T-helper 9 cell (primary cell): Measurements from ENCODE around the gene MYOG.

ENCODE experiments used
- DNase-seq: peaks from one replicate; pipeline ENCODE4 v3.0.0-alpha.2; 2020

Gene MYOG

DNA sequence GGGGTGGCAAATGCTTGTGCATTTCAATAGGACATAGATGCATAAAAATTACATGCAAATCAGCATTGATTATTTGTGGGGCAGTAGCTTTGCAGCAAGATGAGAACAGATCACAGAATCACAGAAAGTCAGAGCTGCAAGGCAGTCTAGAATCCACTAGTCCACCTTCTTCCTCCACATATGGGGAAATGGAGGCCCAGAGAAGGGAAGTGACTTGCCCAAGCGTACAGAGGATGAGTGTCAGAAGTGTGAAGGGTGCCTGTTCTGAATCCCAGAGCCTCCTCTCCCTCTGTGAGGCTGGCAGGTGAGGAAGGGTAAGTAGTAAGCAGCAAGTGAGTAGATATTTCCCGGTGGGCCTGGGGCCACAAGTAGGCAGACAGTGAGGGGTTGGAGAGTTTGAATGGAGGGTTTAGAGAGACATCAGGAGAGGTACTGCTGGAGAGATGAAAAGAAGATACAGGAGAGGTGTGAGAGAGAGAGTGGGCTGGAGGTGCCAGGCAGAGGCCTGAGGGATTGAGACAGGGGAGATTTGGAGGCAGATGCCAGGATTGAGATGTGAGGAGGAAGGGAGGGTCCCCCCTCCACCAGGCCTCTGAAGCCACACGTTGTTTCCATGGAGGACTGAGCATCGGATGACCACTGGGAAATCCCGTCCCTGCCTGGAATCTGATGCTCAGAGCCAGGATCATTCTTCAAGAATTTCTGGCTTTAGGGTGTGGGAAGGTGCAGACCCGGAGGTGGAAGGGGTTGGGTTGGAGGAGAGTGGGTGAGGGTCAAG is 4.8 kb upstream of the MYOG start:
- no peak for DNase-seq

DNA sequence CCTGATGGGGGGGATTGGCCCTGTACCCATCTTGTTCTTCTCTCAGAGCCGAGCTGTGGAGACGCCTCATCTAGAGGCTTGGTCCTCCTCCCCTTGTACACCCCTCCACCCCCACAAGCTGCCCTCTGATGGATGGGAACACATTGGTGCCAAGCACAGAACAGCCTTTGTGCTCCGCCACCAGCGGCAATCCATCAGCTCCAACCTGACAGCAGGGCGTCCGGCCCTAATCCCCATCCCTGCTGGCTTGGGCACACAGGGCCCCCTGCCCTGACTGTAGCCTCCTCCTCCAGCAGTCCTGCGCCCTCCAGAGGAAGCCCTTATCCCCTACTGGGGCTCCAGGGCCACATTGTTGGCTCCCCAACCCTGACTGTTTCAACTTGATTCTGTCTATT is 3.8 kb upstream of the MYOG start:
- no peak for DNase-seq

DNA sequence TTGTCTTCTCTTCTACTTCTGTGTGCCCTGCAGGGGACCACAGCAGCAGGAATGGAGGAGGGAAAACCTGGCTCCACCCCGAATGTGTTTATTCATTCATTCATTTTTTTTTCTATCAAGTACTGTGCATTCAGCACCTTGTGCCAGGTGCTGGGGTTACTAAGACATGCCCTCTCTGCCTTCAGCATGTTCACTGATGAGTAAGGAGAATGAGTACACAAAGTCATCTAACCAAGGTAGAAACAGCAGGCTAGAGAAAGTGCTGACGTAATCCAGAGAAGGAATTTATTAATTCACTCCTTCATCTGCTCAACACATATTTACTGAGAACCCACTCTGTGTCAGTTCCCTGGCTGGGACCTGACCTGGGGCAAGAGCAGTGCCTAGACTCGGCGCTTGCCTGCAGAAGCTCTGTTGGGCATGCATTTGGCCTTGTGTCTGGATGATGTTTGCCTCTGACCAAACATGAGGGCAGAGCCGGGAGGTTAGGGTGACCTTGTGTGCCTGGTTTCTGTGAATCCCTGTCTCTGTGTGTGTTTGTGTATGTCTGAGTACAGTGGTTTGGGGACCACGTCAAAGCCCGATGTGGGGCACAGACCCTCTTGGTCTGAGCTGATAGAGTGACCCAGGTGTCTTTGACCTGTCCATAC is 3.3 kb upstream of the MYOG start:
- DNase-seq: no peak

DNA sequence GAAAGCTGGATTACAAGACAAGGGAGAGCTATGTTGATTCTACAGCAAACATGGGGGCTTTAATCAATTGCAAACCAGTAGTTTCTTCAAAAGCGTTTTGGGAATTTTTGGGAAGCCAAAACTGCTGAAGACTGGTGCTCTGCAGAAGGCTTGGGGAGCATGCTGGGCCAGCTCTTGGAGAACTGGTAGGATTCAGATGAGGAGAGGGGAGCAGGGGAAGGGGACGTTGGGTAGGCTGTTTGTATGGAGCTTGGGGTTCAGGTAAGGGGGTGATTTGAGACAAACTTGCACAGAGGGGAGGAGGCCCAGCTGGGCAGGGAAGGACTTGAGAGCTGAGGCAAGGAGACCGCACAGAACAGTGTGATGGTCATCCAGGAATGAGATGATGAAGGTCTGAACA is 2.6 kb upstream of the MYOG start:
- DNase-seq: no peak

DNA sequence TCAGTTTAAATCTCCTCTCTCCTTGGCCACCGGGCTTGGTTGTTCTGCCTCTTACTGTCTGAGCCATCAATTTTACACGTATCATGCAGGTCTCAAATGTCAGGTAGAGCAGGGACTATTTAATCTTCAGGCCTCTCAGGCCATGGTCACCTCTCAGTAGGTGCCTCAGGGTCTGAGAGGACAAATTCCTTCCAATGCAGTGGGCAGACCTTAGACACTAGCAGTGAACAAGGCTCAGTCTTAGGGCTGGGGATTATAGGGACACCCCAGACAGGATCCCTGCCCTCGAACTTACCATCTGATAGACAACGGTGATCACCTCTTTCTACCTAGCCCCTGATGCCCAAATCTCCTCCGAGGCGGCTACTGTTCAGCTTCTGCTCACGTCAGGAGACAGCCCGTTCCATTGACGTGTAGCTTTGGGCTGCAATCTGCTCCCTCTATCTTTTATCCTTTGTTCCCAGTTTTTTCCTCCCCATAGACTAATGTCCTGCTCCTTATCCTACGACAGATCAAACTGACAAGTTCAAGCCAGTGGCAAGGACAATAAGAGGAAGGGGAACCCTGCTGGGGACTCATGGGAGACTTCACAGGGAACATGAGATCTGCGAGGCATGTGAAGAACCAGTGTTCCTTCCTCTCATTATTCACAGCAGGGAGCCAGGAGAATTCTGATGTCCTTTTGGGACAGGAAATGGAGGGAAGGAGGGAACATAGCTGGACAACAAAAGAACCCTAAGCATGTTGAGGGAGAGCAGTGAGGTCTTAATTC is 1.4 kb upstream of the MYOG start:
- DNase-seq: no peak

DNA sequence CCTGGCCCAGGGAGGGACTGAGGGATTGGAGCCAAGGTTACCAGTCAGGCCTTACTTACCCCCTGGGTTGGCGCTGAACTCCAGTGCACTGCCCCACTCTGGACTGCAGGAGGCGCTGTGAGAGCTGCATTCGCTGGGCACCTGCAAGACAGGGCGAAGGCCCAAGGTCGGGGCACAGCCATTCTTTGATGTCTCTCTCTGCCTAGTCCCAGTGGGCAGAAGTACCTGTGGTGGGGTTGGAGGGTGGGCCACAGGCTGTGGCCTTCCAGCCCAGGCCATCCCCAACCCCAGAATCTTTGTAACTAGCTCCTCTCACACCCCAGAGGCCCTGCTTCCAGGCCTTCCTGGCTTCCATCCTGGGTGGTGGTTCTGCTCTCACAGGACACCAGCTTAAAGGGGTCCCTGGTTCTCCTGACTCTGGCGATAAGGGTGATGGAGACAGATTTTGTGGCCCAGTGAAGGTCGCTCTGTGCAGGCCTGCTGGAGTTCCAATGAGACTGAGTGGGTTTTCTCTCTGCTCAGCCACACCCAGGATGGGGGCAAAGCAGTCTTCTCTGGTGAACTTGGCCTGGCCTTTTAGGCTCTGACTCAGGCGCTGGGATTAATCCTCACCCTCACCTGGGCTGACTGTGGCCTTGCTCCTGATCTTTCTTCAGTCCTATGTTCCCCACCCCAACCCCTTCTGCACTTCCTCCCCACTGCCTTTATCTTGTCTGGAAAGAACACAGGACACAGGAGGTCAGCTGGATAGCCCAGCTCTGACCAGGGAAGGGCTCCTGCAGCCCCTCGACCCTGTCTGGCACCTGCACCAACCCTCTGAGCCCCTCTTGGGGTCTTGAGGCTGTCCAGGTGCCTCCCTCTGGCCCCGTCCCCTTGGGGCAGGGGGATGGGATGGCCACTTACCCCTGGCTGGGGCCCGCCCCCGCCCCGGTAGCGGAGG is 954 bp downstream of the MYOG start:
- DNase-seq: no peak

DNA sequence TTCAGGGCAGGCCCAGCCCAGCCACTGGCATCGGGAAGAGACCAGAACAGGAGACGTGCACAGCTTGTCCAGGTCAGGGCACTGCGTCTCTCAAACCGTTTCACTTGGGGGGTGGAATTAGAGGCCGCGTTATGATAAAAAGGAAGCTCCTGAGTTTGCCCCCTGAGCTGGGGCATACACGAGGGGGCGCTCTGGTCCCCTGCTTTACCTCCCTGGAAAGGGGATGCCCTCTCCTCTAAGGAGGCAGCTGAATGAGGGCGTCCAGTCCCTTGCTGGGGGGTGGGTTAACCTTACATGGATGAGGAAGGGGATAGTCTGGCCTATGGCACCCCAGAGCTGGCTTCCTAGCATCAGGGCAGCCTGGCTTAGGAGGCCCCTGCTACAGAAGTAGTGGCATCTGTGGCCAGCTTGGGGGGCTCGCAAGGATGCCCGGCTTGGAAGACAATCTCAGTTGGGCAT is 2.3 kb downstream of the MYOG start:
- no peak for DNase-seq

DNA sequence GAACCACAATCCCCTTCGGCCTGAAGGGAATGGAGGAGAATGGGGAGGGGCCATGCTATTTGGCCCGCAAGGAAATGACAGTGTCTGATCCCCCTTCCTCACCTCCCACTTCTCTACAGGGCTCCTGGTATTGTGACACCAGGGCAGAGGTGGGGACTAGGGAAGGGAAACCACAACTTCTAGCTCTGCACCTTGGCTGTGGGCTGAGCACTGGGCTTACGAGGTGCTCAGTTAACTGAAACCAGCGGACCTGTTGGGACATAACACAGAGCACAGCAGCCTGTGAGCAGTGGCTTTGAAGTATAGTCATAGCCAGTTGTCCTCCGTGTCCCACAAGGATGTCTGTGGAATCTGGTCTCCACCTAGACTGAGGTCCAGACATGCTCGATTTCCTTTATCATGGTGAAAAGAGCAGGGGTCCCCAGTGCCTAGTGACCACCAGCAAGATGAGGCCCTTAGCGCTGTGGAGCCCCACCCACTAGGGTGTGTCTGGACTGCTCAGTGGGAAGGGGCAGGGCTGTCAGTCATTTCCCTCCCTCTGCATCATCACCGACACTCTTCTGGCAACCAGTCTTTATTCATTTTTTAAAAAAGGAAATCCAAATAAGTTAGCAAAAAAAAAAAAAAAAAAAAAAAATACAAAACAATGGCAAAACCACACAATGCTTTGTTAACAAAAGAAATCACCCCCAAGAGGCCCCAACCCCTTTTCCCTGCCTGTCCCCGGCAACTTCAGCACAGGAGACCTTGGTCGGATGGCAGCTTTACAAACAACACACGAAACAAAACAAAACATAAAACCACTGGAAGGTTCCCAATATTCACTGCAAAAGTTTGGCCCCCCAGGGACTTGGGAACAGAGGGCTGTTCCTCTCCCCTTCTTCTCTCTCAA is 3.0 kb downstream of the MYOG start:
- no peak for DNase-seq

DNA sequence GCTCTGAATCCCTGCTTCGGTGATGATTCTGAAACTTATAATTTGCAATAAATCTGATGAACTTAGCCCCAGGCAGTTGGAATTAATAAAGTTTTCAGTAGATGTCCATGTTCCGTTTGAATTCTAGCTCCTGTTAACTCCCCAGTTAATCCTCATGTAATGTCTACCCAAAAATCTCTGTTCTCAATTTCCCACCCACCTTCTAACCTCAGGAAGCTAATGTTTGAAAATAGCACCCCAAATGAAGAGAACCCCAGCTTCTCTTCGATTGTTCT is 3.6 kb downstream of the MYOG start:
- DNase-seq: no peak

DNA sequence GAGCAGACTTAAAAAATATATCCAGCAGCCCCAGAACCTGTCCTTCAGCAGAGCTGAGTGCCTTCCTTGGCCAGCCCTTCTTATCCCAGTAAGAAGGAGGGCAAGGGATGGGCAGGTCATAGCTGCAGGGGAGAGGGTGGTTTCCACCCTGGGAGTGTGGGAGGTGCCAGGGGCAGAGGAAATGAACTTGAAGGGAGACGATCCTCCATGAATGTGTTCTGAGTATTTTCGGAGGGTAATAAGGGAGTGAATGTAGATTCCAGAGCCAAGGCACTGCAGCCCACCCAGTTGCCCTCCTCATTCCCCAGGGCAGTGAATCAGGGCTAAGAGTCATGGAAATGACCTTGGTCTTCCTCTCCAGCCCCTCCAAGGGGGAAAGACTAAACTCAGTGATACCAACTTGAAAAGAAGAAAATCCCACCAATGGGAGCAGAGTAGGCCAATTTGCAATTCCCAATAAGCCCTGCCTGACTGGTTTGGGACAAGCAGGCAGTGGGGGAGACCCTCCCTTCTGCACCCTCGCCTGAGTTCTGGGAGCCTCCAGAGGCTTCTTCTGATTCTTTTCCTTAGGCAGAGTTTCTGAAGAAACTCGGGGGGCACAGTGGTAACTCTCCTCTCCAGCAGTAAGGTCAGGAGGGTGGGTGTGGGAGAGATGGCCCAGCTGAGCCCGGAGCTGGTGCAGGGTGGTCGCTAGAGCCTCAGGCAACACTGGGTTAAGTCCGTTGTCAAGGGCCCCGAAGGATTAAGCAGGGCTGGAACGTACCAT is 4.2 kb downstream of the MYOG start:
- no peak for DNase-seq

DNA sequence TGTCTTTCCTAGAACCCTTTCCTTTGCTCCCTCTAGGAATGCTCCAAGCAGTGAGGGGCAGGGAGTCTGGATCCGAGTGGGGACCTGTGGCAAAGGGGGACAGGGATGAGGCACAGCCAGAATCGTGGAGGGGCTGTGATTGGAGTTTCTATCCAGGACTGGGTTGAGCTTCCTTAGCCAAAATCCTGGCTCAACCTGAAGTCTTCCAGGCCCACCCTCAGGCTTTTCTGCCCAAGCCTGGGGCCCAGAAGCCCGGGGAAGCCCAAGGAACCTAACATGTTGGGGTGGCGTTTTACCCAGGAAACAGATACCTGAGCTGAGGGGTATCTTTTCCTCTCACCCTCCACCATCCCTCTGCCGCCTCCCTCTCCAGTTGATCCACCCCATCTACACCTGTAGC is 5.4 kb downstream of the MYOG start:
- DNase-seq: no peak

DNA sequence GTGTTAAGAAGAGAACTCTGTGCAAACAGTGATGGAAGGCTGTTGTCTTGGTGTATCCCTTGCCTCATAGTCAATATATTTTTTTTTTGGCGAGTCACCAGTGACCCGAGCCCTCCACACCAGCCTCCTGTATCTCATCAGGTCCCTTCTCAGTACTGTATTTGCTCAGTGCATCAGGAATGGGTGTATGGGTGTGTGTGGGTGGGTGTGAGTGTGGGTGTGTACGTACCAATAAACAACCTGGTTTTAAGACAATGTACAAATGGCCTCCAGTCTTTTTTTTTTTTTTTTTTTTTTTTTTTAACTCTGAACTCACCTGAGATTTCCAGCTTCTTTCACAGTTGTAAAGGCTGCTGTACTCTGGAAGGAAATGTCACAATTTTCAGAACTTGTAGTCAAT is 7.3 kb downstream of the MYOG start:
- no peak for DNase-seq

DNA sequence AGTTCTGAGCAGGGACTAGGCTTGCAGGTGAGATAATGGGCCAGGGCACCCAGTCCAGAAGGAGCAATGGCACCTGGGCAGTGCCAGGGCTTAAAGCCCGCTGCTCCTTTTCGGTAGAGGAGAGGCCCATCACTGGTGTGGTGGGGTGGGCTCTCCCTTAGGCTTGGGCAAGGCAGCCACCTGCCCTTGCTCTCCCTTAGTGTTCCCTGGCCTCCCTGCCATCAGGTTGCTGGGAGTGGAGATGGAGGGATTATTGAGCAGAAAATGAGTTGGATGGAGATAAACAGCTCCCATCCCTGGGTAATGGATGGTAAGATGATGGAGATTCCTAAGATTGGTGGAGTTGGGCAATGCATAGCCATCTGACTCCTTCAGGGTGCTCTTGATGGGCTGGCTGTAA is 7.9 kb downstream of the MYOG start:
- DNase-seq: no peak

DNA sequence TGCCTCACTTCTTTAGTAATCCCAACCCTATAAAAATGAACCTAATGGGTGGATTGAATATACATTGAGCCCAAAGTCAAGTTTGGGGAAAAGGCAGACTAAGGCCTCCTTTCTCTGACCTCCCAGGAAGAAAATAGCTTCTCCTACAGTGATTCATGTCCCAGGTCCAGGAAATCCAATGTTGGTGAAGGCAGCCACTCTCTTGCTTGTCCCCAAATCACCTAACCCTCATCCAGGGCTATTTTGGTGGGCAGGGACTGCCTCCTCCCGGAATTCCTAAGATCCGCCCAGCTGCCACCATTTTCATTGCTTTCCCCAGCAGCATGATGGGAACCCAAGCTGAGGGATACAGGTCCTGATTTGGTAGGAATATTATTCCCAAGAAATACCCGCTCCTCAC is 8.4 kb downstream of the MYOG start:
- no peak for DNase-seq

DNA sequence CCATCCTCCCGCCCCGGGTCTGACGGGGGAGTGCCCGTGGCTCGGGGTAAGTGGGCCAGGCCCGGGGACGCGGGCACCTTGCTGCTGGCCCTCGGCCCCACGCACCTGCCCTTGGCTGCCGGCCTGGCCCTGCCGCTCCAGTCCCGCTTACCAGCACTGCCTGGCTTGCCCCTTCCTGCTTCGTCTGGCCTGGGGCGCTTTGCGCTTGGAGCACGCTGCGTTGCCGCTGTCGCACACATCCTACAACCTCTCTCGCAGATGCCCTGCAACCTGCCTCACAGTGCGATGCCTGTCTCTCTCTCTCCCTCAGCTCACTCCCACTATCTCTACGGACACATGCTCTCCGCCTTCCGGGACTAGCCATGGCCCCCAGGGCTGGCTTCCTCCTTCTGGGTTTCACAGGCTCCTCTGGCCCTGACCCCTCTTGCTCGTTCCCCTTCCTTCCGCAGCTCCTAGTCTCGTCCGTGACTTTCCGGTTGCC is 9.7 kb downstream of the MYOG start:
- no peak for DNase-seq

DNA sequence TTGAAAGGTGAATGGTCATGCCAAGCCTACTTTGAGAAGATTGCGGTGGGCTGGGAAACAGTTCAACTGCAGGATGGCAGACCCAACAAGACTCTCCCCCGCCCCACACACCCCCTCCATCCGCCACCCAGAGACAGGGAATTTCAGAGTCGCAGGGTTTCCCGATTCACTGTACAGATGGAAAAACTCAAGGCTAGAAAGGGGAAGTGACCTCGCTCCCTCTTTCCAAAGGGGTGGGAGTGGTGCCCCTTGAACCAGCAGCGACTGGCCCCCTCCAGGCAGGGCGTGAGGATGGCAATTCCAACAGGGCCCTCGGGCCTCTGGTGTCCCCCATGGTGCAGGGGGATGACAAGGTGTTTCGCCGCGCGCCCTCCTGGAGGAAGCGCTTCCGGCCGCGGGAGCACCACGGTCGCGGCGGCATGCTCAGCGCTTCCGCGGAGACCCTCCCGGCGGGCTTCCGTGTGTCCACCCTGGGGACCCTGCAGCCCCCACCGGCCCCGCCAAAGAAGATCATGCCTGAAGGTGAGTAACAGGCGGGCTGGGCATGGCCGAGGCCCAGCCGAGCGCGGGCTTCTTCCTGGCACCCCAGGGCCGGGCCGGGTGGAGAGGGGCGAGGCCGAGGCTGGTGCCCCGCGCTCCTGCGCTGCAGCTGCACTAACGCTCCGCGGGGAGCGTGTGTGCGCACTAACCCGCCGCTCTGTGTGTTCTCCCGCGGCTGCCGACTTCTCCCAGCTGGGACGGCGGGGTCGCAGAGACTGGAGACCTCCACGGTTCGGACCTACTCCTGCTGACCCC is 10.4 kb downstream of the MYOG start:
- no peak for DNase-seq

DNA sequence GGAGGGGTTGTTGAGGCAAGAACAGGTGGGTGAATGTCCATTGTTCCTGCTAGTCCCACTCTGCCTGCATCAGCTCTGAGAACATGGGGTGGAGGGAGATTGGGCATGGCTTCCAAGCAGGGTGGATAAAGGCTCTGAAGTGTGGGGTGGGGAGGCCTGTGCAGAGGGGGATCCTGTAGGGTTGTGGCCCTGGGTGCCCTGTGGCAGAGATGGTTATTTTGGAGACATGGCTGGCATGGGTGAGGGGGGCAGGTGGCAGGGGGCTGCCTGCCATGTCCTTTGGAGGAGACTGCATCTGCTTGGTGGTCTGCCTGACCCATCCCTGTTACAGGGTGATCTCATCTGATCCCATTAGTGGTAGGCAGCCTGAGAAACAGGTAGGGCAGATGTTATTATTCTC is 11.2 kb downstream of the MYOG start:
- no peak for DNase-seq

DNA sequence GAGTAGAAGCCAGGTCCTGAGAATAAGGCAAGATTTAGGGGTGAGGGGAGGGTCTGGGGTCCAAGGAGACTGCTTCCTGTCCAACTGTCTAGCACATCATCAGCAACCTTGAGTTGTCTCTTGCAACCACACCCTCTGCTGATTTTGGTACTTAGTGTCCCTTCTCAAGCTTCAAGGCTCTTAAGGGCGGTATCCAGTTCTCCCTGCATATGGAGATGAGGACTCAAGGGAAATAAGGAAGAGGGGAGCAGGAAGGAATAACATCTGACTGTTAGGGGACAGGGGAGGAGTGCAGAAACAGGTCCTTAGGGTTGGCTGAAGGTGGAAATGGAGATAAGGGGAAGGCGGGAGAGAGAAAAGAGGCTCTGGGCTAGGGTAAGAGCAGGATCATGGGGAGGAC is 12.3 kb downstream of the MYOG start:
- no peak for DNase-seq

DNA sequence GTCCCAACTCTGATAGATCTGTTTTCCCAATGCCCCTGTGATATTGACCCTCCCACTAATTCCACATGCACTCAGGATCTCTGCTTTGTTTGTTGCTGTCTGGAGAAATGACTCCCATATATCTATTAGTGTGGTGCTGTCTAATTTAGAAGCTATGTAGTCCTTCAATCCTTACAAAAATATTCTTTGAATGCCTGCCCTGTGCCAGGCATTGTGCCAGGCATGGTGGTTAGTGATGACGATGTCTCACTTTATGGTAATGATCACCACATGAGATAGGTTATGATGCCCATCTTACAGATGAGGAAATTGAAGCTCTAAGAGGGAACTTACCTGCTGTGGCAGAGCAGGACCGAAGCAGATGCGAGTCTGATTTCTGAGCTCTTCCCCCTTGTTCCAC is 12.9 kb downstream of the MYOG start:
- no peak for DNase-seq

DNA sequence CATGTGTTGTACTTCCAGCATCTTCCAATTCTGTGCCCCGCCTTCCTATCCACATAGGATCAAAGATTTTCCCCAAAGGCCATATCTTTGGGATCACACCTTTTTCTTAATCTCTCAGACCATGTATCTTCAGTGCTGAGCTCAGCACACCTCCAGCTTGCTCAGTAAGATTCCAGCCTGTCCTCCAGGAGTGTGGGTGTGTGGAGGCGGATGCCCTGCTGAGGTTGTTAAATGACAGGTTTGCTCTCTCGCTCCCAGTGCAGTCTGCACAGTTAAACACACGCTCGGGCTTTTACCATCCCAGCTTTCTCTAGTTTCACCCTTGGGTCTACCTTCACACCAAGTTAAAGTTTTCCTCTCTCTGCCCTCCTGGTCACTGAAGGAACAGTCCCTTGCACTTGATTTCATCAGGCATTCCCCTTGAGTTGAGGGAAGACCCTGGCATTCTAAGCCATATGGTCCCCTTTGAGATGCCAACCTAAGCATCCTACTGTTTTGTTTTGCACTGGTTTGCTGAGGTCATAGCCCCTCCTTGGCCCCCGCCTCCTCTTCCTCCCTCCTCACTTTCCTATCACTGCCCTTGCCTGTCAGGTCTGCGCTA is 13.7 kb downstream of the MYOG start:
- no peak for DNase-seq
